ENCODE results near the gene E2F7. TPM values are rescaled to one million over a fixed set of nuclear protein-coding genes. Genes with fewer than 3 reads are reported as not detected.
A peak's percentile ranks its signal among the peaks of the same experiment; 100 is the strongest.

E2F7 gene
- total RNA-seq, 1 experiment from 2014 or later, result 28.4 TPM

GRCh38 chr12:77065361-77066204 lies at the start of gene E2F7 (continued):
- TF ChIP-seq AFF4 (CRISPR knock-in tag; IDR thresholded peaks at IDR 0.05; ENCODE audit: borderline replicate concordance), result no peak
- TF ChIP-seq, protein P1, sequence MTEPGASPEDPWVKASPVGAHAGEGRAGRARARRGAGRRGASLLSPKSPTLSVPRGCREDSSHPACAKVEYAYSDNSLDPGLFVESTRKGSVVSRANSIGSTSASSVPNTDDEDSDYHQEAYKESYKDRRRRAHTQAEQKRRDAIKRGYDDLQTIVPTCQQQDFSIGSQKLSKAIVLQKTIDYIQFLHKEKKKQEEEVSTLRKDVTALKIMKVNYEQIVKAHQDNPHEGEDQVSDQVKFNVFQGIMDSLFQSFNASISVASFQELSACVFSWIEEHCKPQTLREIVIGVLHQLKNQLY (CRISPR knock-in tag; IDR thresholded peaks at IDR 0.05), result no peak
- TF ChIP-seq, protein P2, sequence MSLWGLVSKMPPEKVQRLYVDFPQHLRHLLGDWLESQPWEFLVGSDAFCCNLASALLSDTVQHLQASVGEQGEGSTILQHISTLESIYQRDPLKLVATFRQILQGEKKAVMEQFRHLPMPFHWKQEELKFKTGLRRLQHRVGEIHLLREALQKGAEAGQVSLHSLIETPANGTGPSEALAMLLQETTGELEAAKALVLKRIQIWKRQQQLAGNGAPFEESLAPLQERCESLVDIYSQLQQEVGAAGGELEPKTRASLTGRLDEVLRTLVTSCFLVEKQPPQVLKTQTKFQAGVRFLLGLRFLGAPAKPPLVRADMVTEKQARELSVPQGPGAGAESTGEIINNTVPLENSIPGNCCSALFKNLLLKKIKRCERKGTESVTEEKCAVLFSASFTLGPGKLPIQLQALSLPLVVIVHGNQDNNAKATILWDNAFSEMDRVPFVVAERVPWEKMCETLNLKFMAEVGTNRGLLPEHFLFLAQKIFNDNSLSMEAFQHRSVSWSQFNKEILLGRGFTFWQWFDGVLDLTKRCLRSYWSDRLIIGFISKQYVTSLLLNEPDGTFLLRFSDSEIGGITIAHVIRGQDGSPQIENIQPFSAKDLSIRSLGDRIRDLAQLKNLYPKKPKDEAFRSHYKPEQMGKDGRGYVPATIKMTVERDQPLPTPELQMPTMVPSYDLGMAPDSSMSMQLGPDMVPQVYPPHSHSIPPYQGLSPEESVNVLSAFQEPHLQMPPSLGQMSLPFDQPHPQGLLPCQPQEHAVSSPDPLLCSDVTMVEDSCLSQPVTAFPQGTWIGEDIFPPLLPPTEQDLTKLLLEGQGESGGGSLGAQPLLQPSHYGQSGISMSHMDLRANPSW (CRISPR knock-in tag; conservative IDR thresholded peaks at IDR 0.05; ENCODE audit: low read depth), result no peak
- peak; percentile 91 for TF ChIP-seq PRDM15 (CRISPR knock-in tag; IDR thresholded peaks at IDR 0.05)
- no peak for TF ChIP-seq CREB1 (CRISPR knock-in tag; IDR thresholded peaks at IDR 0.05)
- TF ChIP-seq HMGXB4 (CRISPR knock-in tag; IDR thresholded peaks at IDR 0.05), result 0 out of 2 replicates have a peak, but pooled peaks have one; percentile 75
- peak; percentile 73 for TF ChIP-seq SP1 (CRISPR knock-in tag; conservative IDR thresholded peaks at IDR 0.05)
- TF ChIP-seq, protein P3, sequence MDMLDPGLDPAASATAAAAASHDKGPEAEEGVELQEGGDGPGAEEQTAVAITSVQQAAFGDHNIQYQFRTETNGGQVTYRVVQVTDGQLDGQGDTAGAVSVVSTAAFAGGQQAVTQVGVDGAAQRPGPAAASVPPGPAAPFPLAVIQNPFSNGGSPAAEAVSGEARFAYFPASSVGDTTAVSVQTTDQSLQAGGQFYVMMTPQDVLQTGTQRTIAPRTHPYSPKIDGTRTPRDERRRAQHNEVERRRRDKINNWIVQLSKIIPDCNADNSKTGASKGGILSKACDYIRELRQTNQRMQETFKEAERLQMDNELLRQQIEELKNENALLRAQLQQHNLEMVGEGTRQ (CRISPR knock-in tag; IDR thresholded peaks at IDR 0.05), result 0 out of 2 replicates have a peak, but pooled peaks have one; percentile 9
- TF ChIP-seq TEAD1 (CRISPR knock-in tag; IDR thresholded peaks at IDR 0.05), result peak; percentile 67
- TF ChIP-seq ELF4 (CRISPR knock-in tag; IDR thresholded peaks at IDR 0.05; ENCODE audit: low read depth), result no peak
- TF ChIP-seq, protein P4, sequence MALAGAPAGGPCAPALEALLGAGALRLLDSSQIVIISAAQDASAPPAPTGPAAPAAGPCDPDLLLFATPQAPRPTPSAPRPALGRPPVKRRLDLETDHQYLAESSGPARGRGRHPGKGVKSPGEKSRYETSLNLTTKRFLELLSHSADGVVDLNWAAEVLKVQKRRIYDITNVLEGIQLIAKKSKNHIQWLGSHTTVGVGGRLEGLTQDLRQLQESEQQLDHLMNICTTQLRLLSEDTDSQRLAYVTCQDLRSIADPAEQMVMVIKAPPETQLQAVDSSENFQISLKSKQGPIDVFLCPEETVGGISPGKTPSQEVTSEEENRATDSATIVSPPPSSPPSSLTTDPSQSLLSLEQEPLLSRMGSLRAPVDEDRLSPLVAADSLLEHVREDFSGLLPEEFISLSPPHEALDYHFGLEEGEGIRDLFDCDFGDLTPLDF (CRISPR knock-in tag; IDR thresholded peaks at IDR 0.05), result peak; percentile 44; the same call in 1 of the 2 replicates
- no peak for TF ChIP-seq GRHL2 (CRISPR knock-in tag; IDR thresholded peaks at IDR 0.05; ENCODE audit: insufficient replicate concordance, severe bottlenecking)
- TF ChIP-seq NR1H2 (CRISPR knock-in tag; IDR thresholded peaks at IDR 0.05), result no peak
- TF ChIP-seq MYBL2 (CRISPR knock-in tag; IDR thresholded peaks at IDR 0.05), result peak; percentile 52; the same call in 1 of the 2 replicates
- TF ChIP-seq SOX15 (CRISPR knock-in tag; IDR thresholded peaks at IDR 0.05), result no peak
- TF ChIP-seq FOXK1 (CRISPR knock-in tag; IDR thresholded peaks at IDR 0.05), result peak; percentile 40
- no peak for TF ChIP-seq SMAD3 (CRISPR knock-in tag; IDR thresholded peaks at IDR 0.05; ENCODE audit: borderline replicate concordance)
- TF ChIP-seq ZNF416 (CRISPR knock-in tag; IDR thresholded peaks at IDR 0.05), result peak; percentile 30; the same call in 1 of the 2 replicates
- TF ChIP-seq ETV6 (CRISPR knock-in tag; IDR thresholded peaks at IDR 0.05), result 0 out of 2 replicates have a peak, but pooled peaks have one; percentile 79
- peak; percentile 84 for TF ChIP-seq NFYB (CRISPR knock-in tag; conservative IDR thresholded peaks at IDR 0.05; ENCODE audit: low read depth)
- TF ChIP-seq, protein P5, sequence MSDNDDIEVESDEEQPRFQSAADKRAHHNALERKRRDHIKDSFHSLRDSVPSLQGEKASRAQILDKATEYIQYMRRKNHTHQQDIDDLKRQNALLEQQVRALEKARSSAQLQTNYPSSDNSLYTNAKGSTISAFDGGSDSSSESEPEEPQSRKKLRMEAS (CRISPR knock-in tag; IDR thresholded peaks at IDR 0.05), result peak; percentile 64
- TF ChIP-seq EMX1 (CRISPR knock-in tag; IDR thresholded peaks at IDR 0.05), result no peak
- TF ChIP-seq ZNF263 (CRISPR knock-in tag; IDR thresholded peaks at IDR 0.05; ENCODE audit: low read depth), result no peak
